Body of pancreas (tissue), 4 donors: ENCODE results near the gene PYGO2. TPM values are rescaled to one million over a fixed set of nuclear protein-coding genes. Genes with fewer than 3 reads are reported as not detected.

Source experiments
- ATAC-seq: fragments of 150-250 bp; one replicate; pipeline ENCODE4 v1.9.1; 2016
- DNase-seq, 4 donors: peaks; one replicate each; pipeline ENCODE4 v3.0.0-alpha.2; 2019
- H3K27ac ChIP-seq, 4 donors: fragments of 200-600 bp; sonication (generic); 1 replicate in 3 of 4; 2 replicates in 1 of 4; pipeline versions ENCODE4 v1.5.1 to v1.6.1; 2016 to 2019; ENCODE audit warnings: mild to moderate bottlenecking in 1 of 4, mixed read lengths in 1 of 4, moderate library complexity in 1 of 4
- H3K27me3 ChIP-seq, 2 donors: fragments of 200-600 bp; sonication (generic); one replicate each; pipeline ENCODE4 v1.6.0; 2016; ENCODE audit warnings: mild to moderate bottlenecking in 1 of 2
- H3K36me3 ChIP-seq, 2 donors: fragments of 200-600 bp; sonication (generic); replicated peaks in 1 of 2; 2 replicates each; pipeline ENCODE4 v1.5.1; 2016; ENCODE audit warnings: low read depth in 2 of 2; ENCODE audit not compliant: insufficient read depth in 1 of 2
- H3K4me1 ChIP-seq: fragments of 200-600 bp; sonication (generic); one replicate; pipeline ENCODE4 v1.6.0; 2016
- H3K4me3 ChIP-seq, 2 donors: fragments of 200-600 bp; sonication (generic); 1 replicate in 1 of 2; 2 replicates in 1 of 2; pipeline ENCODE4 v1.5.1; 2016 to 2019
- H3K9me3 ChIP-seq, 3 donors: fragments of 200-600 bp; sonication (generic); 1 replicate in 2 of 3; 2 replicates in 1 of 3; pipeline ENCODE4 v1.5.1; 2016
- POLR2A ChIP-seq, 3 donors: fragments of 450-650 bp; IDR thresholded peaks; one replicate each; pipeline ENCODE4 v1.6.1; 2016; ENCODE audit warnings: antibody characterized with exemption in 3 of 3, mild to moderate bottlenecking in 2 of 3
- WGBS, 2 donors: methylation state at CpG; one replicate each; pipeline ENCODE4 v1.1.5; 2017; 5-methylcytosine and 5-hydroxymethylcytosine counted together
- intact Hi-C: fragments of 100-400 bp; cut with DNase I; formaldehyde crosslinking; loops from one replicate; pipeline ENCODE4 v1.15.1; 2023
- total RNA-seq, 2 donors: library from RNA; depleted of rRNA; stranded (reverse); fragments of >200 nt; gene quantifications; one replicate each; pipeline ENCODE4 v1.1.0, GENCODE V29; 2016
- TF ChIP-seq, protein P1 (sequence below), 7 experiments: fragments of 450-650 bp in 4 of 7; fragments of 200-600 bp in 3 of 7; sonication (generic) in 3 of 7; IDR thresholded peaks; one replicate each; pipeline ENCODE4 v1.5.1; 2016 to 2019; ENCODE audit warnings: antibody characterized with exemption in 7 of 7

The PYGO2 gene
- total RNA-seq, 2 donors from 2014 or later, result 10.9 to 15.2 TPM

DNA sequence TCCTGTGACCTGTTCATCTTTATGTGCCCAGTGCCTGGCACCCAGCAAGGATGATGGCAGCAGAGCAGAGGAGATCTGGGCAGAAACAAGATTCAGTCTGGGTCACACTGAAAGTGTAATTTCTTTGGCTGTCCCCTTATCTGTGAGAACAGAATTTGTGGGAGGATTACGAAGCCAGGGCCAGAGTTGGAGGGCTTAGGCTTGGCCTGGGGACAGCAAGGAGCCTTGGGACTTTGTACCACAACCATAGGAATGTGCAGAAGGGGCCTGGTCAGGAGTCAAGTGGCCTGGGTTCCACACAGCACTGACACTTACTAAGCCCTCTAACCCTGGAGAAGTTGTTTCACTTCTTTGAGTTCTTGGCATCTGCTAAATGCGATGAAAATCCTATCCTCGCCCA lies 37.9 kb downstream of the PYGO2 start:
- H3K36me3 ChIP-seq, result peaks cover 0 to 9% of the 10 kb centered on the region in 2 donors
- no peak overlapping the region for H3K4me3 ChIP-seq
- DNase-seq (no peak), ATAC-seq (no peak)
- TF ChIP-seq POLR2A (IDR thresholded peaks at IDR 0.05), result no peak
- TF ChIP-seq, protein P1, sequence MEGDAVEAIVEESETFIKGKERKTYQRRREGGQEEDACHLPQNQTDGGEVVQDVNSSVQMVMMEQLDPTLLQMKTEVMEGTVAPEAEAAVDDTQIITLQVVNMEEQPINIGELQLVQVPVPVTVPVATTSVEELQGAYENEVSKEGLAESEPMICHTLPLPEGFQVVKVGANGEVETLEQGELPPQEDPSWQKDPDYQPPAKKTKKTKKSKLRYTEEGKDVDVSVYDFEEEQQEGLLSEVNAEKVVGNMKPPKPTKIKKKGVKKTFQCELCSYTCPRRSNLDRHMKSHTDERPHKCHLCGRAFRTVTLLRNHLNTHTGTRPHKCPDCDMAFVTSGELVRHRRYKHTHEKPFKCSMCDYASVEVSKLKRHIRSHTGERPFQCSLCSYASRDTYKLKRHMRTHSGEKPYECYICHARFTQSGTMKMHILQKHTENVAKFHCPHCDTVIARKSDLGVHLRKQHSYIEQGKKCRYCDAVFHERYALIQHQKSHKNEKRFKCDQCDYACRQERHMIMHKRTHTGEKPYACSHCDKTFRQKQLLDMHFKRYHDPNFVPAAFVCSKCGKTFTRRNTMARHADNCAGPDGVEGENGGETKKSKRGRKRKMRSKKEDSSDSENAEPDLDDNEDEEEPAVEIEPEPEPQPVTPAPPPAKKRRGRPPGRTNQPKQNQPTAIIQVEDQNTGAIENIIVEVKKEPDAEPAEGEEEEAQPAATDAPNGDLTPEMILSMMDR (IDR thresholded peaks at IDR 0.05), result no peak
- no peaks in the 10 kb centered on the region for H3K27me3 ChIP-seq
- no peak overlapping the region for H3K27ac ChIP-seq
- intact Hi-C loops, result no loop called here
- 93 to 98% methylated on average over 3 of the region's 3 CpGs for WGBS, 2 donors
- no peaks in the 10 kb centered on the region for H3K4me1 ChIP-seq
- H3K9me3 ChIP-seq, result no peaks in the 10 kb centered on the region

DNA sequence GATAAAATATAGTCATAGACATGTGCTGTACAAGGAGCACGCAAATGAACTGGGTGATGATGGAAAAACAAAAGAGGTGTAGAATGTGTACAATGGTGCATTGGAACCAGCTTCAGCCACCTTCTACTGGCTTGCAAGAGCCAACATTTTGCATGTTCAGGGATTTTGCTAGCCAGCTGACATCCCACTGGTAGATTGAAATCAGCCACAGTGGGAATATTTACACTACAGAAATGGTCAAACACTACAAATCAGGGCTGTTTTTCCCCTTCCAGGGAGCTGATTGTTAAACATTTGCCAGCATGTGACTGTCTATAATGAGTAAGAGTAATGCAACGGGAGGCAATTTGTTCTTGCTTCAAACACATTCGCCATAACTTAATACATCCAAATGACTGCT lies 48.3 kb downstream of the PYGO2 start:
- no peak for ATAC-seq
- H3K4me1 ChIP-seq, result no peaks in the 10 kb centered on the region
- intact Hi-C loops, result no loop called here
- H3K27ac ChIP-seq, result no peak overlapping the region
- WGBS, 2 donors, result 81 to 83% methylated on average over 3 of the region's 3 CpGs
- no peaks in the 10 kb centered on the region for H3K9me3 ChIP-seq
- no peaks in the 10 kb centered on the region for H3K27me3 ChIP-seq
- H3K4me3 ChIP-seq, result no peak overlapping the region
- no peaks in the 10 kb centered on the region for H3K36me3 ChIP-seq
- TF ChIP-seq, protein P1 (IDR thresholded peaks at IDR 0.05), result no peak
- no peak for TF ChIP-seq POLR2A (IDR thresholded peaks at IDR 0.05)
- DNase-seq, result no peak

DNA sequence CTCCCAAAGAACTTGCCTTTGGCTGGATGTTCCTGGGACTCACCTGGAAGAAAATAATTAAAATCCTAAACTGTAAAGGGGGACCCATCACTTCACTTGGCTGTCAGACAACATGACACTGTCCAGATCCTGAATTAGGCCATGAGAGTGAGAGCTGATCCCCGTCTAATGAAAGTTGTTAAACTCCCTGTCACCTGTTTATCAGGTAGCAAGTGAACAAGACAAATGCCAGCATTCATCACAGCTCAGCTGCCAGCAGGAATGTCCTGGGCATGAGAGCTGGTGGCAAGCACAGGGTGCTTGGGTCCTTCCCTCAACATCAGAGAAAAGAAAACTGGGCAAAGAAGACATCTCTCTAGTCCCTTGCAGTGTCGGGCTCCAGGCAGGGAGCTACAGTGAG lies 48.8 kb downstream of the PYGO2 start:
- ATAC-seq (no peak), DNase-seq (no peak)
- 79 to 91% methylated on average over 2 of the region's 2 CpGs for WGBS, 2 donors
- Histone ChIP-seq H3K27me3 (no peaks in the 10 kb centered on the region), H3K36me3 (no peaks in the 10 kb centered on the region), H3K9me3 (no peaks in the 10 kb centered on the region), H3K27ac (no peak overlapping the region), H3K4me1 (no peaks in the 10 kb centered on the region), H3K4me3 (no peak overlapping the region)
- TF ChIP-seq, protein P1 (IDR thresholded peaks at IDR 0.05), result no peak
- no peak for TF ChIP-seq POLR2A (IDR thresholded peaks at IDR 0.05)
- intact Hi-C loops, result no loop called here

DNA sequence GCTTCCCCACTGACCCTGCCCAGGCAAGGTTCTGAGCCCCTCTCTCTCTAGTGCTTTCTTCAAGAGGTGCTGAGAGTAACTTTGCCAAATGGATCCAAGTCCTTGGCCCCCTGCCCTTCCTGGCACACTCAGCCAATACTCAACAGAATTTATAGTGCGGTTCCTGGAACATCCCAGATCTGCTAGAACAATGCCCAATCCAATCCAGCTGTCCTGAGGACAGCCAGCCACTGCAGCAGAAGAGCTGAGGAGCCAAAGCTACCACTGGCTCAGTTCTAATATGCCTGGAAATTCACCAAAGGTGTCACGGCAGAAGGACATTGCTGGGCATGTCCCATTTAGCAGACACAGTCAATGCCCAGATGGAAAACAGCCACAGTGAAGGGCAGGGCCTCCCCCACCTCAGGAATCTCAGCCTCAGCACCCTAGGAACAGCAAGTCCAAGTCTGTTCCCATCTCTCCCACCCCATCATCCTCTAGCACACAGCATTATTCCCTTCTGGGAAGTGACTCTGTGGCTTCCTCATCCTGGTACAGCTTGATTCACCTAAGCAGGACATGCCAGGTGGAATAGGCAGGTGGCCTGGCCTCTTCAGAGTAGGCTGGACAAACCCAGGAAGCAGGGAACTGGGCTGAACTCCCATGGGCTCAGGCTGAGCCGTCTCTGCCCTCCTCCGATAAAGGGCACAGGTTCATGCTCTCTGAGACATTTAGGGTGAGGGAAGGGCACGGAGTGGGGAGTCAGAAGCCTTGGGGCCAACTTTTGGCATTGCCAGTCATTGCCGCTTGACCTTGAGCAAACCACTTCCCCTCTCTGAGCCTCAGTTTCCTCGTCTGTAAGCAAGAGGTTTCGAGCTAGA lies 49.7 kb downstream of the PYGO2 start:
- Histone ChIP-seq H3K27me3 (no peaks in the 10 kb centered on the region), H3K27ac (no peak overlapping the region), H3K4me1 (no peaks in the 10 kb centered on the region), H3K36me3 (no peaks in the 10 kb centered on the region), H3K9me3 (no peaks in the 10 kb centered on the region), H3K4me3 (no peak overlapping the region)
- 83 to 88% methylated on average over 8 of the region's 8 CpGs for WGBS, 2 donors
- DNase-seq (no peak), ATAC-seq (no peak)
- TF ChIP-seq POLR2A (IDR thresholded peaks at IDR 0.05), result no peak
- TF ChIP-seq, protein P1 (IDR thresholded peaks at IDR 0.05), result no peak
- intact Hi-C loops, result no loop called here

DNA sequence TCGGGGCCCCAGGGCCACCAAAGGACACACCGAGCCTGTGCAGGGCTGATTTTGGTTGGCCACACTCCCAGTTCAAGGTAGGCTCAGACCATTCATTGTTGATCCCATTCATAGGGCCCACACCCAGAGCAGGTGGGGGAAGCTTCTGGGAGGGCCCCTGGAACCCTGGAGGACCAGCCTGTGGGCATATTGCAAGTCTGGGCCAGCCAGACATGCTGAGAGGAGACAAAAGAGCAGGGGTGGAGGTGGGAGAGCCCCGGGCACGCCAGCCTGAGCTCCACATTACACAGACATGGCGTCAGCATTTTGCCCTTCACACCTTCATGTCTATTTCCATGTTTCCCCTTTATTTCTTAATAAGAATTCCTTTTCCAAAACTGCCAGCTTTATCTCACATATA lies 50.7 kb downstream of the PYGO2 start:
- H3K27ac ChIP-seq, result no peak overlapping the region
- ATAC-seq (no peak), DNase-seq (no peak)
- H3K9me3 ChIP-seq, result no peaks in the 10 kb centered on the region
- H3K36me3 ChIP-seq, result no peaks in the 10 kb centered on the region
- no peaks in the 10 kb centered on the region for H3K27me3 ChIP-seq
- H3K4me3 ChIP-seq, result no peak overlapping the region
- TF ChIP-seq, protein P1 (IDR thresholded peaks at IDR 0.05), result no peak
- no peak for TF ChIP-seq POLR2A (IDR thresholded peaks at IDR 0.05)
- WGBS, 2 donors, result 86 to 87% methylated on average over 5 of the region's 5 CpGs
- H3K4me1 ChIP-seq, result no peaks in the 10 kb centered on the region
- intact Hi-C loops, result no loop called here
